Endothelial cell of umbilical vein (primary cell): ENCODE data around the gene CCNDBP1. TPM values are rescaled to one million over a fixed set of nuclear protein-coding genes. Genes with fewer than 3 reads are reported as not detected.

Experiments
- BruUV-seq: library from RNA; stranded (reverse); fragments of 400-500 nt; replicated peaks from 2 replicates; lab custom pipeline; 2021; lab: Mats Ljungman, UMichigan
- CTCF ChIA-PET: fragments of 300-600, 350-600 bp; sonication (Branson Sonifier 250); formaldehyde crosslinking; loops from one replicate; lab custom pipeline; 2021; ENCODE audit warnings: antibody characterized with exemption, inconsistent platforms; lab: Charles Lee
- POLR2A ChIA-PET: fragments of 300-600, 350-600 bp; sonication (Branson Sonifier 250); formaldehyde crosslinking; loops from one replicate; lab custom pipeline; 2021; ENCODE audit warnings: antibody characterized with exemption, inconsistent platforms; lab: Charles Lee
- DNase-seq: peaks from one replicate; pipeline ENCODE4 v3.0.0-alpha.2; 2011; ENCODE audit warnings: low read depth, low spot score
- FAIRE-seq: peaks from 2 replicates; lab custom pipeline; 2011; peaks lifted over from hg19 to GRCh38; lab: Jason Lieb, UNC
- H2AFZ ChIP-seq: 2 replicates; pipeline ENCODE4 v1.6.0; 2012; ENCODE audit warnings: low read depth, low read length, control low read depth, inconsistent platforms
- H3K27ac ChIP-seq: 2 replicates; pipeline ENCODE4 v1.5.1; 2011; ENCODE audit warnings: low read depth, mild to moderate bottlenecking, control low read depth, low read length, moderate library complexity; ENCODE audit not compliant: insufficient read depth
- H3K27me3 ChIP-seq, 2 experiments: 2 replicates each; pipeline versions ENCODE4 v1.6.0 to v1.6.1; 2011; ENCODE audit warnings: low read length in 2 of 2, mixed read lengths in 1 of 2; ENCODE audit not compliant: control insufficient read depth in 2 of 2, insufficient read depth in 2 of 2
- H3K36me3 ChIP-seq, 2 experiments: 2 replicates in 1 of 2; 3 replicates in 1 of 2; pipeline ENCODE4 v1.5.1; 2011; ENCODE audit warnings: low read length in 2 of 2, mild to moderate bottlenecking in 1 of 2, moderate library complexity in 1 of 2; ENCODE audit not compliant: control insufficient read depth in 2 of 2, insufficient read depth in 2 of 2; ENCODE audit errors: extremely low read depth in 1 of 2
- H3K4me1 ChIP-seq: 3 replicates; pipeline ENCODE4 v1.5.1; 2011; ENCODE audit warnings: mild to moderate bottlenecking, low read length; ENCODE audit not compliant: control insufficient read depth, insufficient read depth; ENCODE audit errors: extremely low read depth
- H3K4me2 ChIP-seq: 2 replicates; pipeline ENCODE4 v1.6.1; 2011; ENCODE audit warnings: low read length, control low read depth, mixed read lengths; ENCODE audit not compliant: insufficient read depth
- H3K4me3 ChIP-seq, 3 experiments: fragments of 200-600 bp in 1 of 3; sonication (generic), shearing (Covaris generic) in 1 of 3; replicated peaks in 1 of 3; 2 replicates each; pipeline ENCODE4 v1.5.1; 2011 to 2016; ENCODE audit warnings: control low read depth in 3 of 3, low read length in 3 of 3, mild to moderate bottlenecking in 2 of 3, inconsistent platforms in 1 of 3, low read depth in 1 of 3, moderate library complexity in 1 of 3; ENCODE audit not compliant: insufficient read depth in 1 of 3
- H3K79me2 ChIP-seq: 2 replicates; pipeline ENCODE4 v1.6.0; 2012; ENCODE audit warnings: low read length, inconsistent platforms; ENCODE audit not compliant: control insufficient read depth, insufficient read depth
- H3K9ac ChIP-seq: replicated peaks from 2 replicates; pipeline ENCODE3; 2011; ENCODE audit warnings: low read length, control low read depth; ENCODE audit not compliant: insufficient read depth; ENCODE audit errors: extremely low read depth
- H3K9me1 ChIP-seq: replicated peaks from 3 replicates; pipeline ENCODE4 v1.6.0; 2011; ENCODE audit warnings: mild to moderate bottlenecking, low read length; ENCODE audit not compliant: control insufficient read depth, insufficient read depth; ENCODE audit errors: extremely low read depth
- H3K9me3 ChIP-seq: replicated peaks from 2 replicates; pipeline ENCODE4 v1.5.1; 2012; ENCODE audit warnings: low read length, inconsistent platforms; ENCODE audit not compliant: control insufficient read depth, insufficient read depth
- H4K20me1 ChIP-seq: replicated peaks from 2 replicates; pipeline ENCODE3; 2011; ENCODE audit warnings: mild to moderate bottlenecking, low read length; ENCODE audit not compliant: control insufficient read depth, insufficient read depth; ENCODE audit errors: extremely low read depth
- FOS ChIP-seq: IDR thresholded peaks from 2 replicates; pipeline ENCODE4 v1.6.1; 2011; ENCODE audit warnings: mild to moderate bottlenecking, low read length, moderate library complexity, borderline replicate concordance; ENCODE audit not compliant: insufficient read depth
- GATA2 ChIP-seq: IDR thresholded peaks from 2 replicates; pipeline ENCODE4 v1.7.0; 2011; ENCODE audit warnings: low read depth, mild to moderate bottlenecking, moderate library complexity, mixed read lengths, low read length; ENCODE audit not compliant: insufficient read length, insufficient read depth
- POLR2A ChIP-seq: IDR thresholded peaks from 2 replicates; pipeline ENCODE4 v1.6.1; 2012; ENCODE audit warnings: low read depth, mild to moderate bottlenecking, control low read depth, low read length
- POLR2AphosphoS5 ChIP-seq: IDR thresholded peaks from 2 replicates; pipeline ENCODE4 v1.6.1; 2012; ENCODE audit warnings: low read depth, mild to moderate bottlenecking, control low read depth, low read length, moderate library complexity; ENCODE audit not compliant: insufficient read depth
- dilution Hi-C: fragments of 300-500 bp; cut with MboI; formaldehyde crosslinking; loops from one replicate; pipeline ENCODE4 v1.15.0; 2019; ENCODE audit warnings: low sequenced_read_pairs; ENCODE audit not compliant: extremely low pct_ligation_motif_present
- intact Hi-C: fragments of 100-400 bp; cut with micrococcal nuclease; formaldehyde crosslinking; loops from one replicate; pipeline ENCODE4 v1.10.0; 2022
- polyA plus RNA-seq, 4 experiments: library from polyadenylated mRNA; depleted of rRNA in 3 of 4; stranded (reverse) in 3 of 4; unstranded in 1 of 4; fragments of >200 nt; gene quantifications; 2 replicates each; pipeline versions ENCODE4 v1.2.1 to v1.2.3, GENCODE V29; 2011 to 2012; ENCODE audit warnings: missing spikeins in 1 of 4
- total RNA-seq: library from RNA; stranded (reverse); gene quantifications from 2 replicates; pipeline ENCODE4 v1.2.3, GENCODE V29; 2021

CCNDBP1 gene
- total and polyA plus RNA-seq, 2 donors (not counting 3 experiments of a cell fraction or from before 2014, with no cell fraction given) = 39.9 to 54.9 TPM

- Histone ChIP-seq H2AFZ (no peak overlapping the region), H3K27ac (no peak overlapping the region), H3K4me3 (no peak overlapping the region), H4K20me1 (no peaks in the 10 kb centered on the region), H3K9me1 (no peaks in the 10 kb centered on the region), H3K4me1 (no peaks in the 10 kb centered on the region), H3K4me2 (no peak overlapping the region), H3K9me3 (no peaks in the 10 kb centered on the region), H3K79me2 (no peaks in the 10 kb centered on the region), H3K9ac (no peak overlapping the region), H3K27me3 (peaks cover 3 to 7% of the 10 kb centered on the region in 2 experiments), H3K36me3 (no peaks in the 10 kb centered on the region)
- no TSS peak for BruUV-seq
- FAIRE-seq (no peak), DNase-seq (no peak)
- CTCF ChIA-PET = interaction anchor here (1.1 to 3.8 kb wide), 4 partner anchors 8 to 71 kb away, joined by 4 to 27 read pairs (median 16); no protein-coding TSS in a partner anchor
- TF ChIP-seq POLR2AphosphoS5 (no peak), GATA2 (no peak)
- dilution Hi-C loops = no loop called here
- POLR2A ChIA-PET = no interaction called here
- intact Hi-C loops = no loop called here
These were observed 29.5 kb downstream of the CCNDBP1 start for GRCh38 chr15:43214592-43215295.

DNA sequence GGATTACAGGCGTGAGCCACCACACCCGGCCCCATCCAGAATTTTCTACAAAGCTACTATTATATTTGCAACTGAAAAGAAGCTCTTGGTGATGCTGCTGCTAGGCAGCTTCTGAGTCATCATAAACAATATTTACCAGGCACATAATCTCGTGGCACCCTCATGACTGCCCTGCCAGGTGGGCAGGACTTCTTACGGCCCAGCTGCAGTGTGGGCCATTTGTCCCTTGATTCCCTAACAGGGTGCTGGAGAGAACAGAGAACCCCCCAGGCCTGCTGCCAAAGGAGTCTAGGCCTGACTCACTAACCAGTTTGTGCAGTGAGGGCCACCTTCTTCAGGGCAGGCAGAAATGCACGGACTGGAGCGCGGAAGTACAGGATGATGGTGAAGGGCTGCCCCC lies 30.8 kb downstream of the CCNDBP1 start:
- no peaks in the 10 kb centered on the region for H4K20me1 ChIP-seq
- no peaks in the 10 kb centered on the region for H3K4me1 ChIP-seq
- no peak overlapping the region for H3K9ac ChIP-seq
- TF ChIP-seq POLR2A (no peak), FOS (no peak)
- no peak overlapping the region for H3K4me2 ChIP-seq
- peaks cover 3 to 8% of the 10 kb centered on the region in 2 experiments for H3K27me3 ChIP-seq
- ChIA-PET POLR2A (interaction anchor here (0.7 kb wide), 1 partner anchor 883 kb away, joined by 3 read pairs; no protein-coding TSS in a partner anchor), CTCF (interaction anchor here (1.0 to 2.3 kb wide), 3 partner anchors 9 to 70 kb away, joined by 3 to 19 read pairs (median 5); no protein-coding TSS in a partner anchor)
- no peaks in the 10 kb centered on the region for H3K9me1 ChIP-seq
- no peaks in the 10 kb centered on the region for H3K36me3 ChIP-seq
- H3K27ac ChIP-seq = no peak overlapping the region
- dilution Hi-C loops = no loop called here
- H3K9me3 ChIP-seq = no peaks in the 10 kb centered on the region
- BruUV-seq = no TSS peak
- H2AFZ ChIP-seq = no peak overlapping the region
- H3K4me3 ChIP-seq = no peak overlapping the region
- DNase-seq = no peak
- no peak for FAIRE-seq
- no peaks in the 10 kb centered on the region for H3K79me2 ChIP-seq
- intact Hi-C loops = no loop called here
